Stimulated activated CD4-positive, alpha-beta T cell treated with anti-CD3 and anti-CD28 coated beads, TNF-alpha, amount 100 ng/mL, for 1 hour (primary cell): Measurements from ENCODE around the gene FAM200C.

ENCODE experiments used
- DNase-seq, 3 donors: peaks; one replicate each; pipeline ENCODE4 v3.0.0-alpha.2; 2020; ENCODE audit warnings: low read depth in 3 of 3, low spot score in 1 of 3

FAM200C gene

DNA sequence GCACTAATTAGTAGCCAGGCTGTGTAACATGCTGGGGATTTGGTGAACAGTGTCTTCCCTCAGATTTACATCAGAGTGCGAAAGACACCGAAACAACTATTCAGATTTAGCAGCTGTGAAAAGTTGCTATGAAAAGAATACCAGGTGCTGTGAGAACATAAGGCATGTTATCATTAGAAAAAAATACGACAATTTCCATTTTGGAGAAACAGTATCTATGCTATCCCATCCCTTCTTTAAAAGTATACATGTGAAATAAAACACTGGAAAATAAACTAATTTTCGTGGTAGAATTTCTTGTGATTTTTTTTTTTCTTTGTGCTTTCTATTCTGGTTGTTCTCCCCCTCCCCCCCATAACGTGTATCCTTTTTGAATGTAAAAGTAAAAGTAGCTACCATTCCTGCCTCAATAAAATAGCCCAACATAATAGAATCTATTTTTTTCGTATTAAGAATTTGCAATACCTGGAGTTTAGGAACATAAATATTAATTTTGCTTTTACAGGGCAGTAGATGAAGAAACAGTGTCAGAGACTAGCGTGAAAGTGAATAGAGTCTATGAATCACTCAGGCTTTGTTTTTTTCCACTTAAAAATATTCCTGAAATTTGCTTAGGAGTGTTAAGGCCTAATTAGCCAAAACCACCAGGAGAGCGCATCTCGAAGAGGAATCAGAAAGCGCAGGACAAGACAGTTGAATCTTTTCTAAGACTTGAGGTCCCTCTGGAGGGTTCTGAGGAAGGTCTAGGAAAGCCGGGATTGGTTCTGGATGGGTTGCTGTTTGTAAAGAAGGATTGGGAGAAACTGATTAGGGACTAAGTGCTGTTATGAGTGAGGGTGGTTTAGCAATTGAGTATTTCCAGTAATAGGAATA is 19.8 kb upstream of the FAM200C start:
- DNase-seq, result no peak

DNA sequence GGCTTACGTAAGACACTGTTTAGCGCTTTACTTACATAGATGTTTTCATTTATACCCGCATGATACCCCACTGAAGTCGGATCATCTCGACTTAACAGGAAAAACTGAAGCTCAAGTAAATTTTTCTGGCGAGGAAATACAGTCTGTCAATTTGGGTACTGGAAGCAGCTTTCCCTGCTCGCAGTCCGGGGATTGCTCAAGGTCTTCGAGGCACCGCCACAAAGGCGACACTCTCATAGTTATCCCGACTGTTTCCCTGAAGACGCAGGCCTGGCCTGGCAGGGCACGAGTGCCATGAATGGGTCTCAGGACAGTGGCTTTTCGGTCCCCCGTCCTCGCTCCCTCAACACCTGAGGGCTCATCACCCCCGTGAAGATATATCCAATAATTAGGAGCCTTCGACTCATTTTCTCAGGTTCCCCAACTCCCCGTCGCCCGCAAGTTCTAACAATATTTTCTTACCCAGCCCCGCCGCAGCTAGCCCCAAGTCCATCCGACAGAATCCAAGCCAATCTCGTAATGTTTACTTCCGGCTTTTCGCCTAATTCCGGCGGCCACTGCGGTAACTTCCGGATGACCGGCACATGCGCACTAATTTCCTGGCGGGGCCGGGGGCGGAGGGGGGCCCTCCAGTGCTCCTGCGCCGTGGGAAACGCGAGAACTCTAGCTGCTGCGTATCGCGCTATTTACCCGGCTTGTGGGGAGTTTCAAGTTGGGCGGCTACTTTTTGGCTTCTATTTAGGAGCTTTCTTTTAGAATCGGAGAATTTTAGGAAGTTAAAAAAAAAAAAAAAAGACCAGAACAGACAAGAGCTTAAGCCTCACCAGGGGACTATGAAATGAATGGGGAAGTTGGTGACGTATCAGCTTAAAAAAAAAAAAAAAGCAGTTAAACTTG is 19.0 kb upstream of the FAM200C start, which contains the start of gene SLU7:
SLU7 (minus strand) TSS at position 521 of the 897 bp plus-strand sequence. CDS start 3,787 bp downstream, outside the sequence.
- peak; percentile 75 to 89 (median 83) for DNase-seq

DNA sequence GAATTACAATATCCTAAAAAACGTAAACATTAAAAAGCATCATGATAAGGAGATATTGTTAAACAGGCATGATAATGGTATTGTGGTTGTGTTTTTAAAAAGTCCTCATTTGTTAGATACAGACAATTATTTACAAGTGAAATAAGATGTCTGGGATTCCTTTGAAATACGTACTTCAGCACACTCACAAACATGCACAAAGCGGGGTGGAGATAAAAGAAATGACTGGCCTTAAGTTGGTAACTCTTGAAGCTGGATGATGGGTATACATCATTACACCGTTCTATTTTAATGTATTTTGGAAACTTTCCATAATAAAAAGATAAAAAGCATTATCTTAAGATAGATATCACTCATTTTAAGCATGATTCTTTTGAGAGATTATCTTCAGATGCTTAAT is 1.0 kb downstream of the FAM200C start:
- no peak for DNase-seq

DNA sequence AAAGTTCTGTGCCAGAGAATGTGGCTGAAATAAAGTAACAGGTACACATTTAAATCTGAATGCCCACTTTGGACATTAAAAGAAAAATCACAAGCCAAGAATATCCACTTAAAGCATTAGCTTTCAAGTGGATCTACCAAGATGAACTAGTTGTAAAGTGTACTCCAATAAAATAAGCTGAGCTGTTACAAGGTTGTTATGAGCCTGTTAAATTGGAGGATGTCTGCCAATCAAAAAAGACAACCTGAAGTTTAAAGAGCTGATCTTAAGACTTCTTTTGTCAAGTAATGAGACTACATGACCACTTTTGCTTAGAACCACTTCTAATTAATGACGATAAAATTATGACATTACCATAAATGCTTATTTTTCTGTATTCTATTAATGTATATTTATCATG is 2.4 kb downstream of the FAM200C start:
- no peak for DNase-seq

DNA sequence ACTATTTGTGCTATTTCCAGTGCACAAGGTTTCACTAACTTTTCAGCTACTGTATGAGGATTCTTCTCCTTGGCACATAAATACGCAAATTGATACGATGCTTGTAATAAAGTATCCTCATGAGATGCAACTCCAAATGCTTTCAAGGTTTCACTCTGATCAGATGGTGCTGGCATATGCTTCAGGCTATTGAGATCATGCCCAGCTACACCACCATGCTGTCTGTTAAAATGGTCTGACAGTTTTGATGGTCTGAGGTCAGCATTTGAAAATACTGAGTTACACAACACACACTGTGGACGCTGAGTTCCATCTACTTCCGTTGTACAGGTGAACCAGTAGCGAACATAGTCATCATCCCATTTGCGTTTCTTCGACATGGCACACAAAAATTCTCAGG is 4.7 kb downstream of the FAM200C start:
- no peak for DNase-seq

DNA sequence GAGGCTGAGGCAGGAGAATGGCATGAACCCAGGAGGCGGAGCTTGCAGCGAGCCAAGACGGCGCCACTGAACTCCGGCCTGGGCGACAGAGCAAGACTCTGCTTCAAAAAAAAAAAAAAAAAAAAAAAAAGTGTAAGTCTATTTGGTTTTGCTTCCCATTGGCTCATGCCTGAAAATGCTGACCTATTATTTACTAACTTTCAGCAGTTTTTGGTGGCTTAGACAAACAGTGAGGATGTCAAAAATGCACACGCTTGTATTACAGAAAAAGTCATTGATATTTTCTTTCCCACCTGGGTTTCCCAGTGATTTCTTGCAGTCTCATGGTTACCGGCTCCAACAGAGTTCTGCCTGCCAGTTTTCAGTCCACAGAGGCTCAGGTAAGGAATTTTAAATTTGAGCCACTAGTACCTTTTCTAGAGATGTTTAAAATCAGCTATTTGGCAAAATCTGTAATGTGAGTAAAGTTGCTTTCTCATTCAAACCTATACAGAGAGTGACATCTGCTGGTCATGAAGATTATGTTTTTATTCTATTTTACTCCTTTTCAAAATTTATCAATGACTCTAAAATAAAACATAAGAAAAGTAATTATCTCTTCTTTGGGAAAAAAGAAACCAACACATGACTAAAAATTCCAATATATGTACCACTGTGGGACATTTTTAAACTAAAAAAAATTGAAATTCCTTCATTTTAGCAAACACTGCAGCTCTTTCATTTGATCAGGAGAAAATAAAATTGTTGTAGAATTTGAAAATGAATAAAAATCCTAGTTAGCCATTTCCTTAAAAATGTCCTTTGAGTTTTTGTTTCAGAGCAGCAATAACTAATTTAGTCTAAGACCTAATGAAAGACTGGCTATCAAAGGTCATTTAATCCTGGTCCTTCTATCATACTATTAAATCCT is 8.8 kb downstream of the FAM200C start:
- no peak for DNase-seq

DNA sequence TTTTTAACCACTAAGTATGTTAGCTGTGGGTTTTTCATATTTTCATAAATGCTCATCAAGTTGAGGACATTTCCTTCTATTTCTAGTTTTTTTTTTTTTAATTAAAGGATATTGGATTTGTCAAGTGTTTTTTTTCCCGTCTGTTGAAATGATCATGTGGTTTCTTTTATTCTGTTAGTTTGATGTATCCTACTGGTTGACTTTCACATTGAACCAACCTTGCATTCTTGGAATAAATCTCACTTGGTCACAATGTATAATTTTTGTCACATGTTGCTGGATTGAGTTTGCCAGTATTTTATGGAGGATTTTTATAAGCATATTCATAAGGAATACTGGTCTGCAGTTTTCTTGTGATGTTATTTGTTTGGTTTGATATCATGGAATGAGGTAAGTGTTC is 12.4 kb downstream of the FAM200C start:
- no peak for DNase-seq

DNA sequence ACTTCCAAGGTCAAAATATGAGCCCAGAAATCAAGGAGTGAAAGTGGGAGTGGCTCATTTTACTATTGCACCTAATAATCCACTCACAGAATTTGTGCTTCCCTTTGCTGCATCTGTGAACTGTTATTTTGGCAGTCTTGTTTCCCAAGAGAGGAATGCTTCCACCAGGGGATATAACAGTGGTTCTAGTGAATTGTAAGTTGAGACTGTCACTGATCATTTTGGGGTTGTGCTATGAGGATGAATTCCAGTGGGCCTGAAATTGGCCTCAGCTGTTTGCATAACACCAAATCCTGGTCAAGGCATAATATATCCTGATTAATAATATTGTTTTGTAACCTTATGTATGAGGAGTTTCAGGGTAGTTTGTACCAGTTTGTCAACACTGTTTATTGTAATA is 14.4 kb downstream of the FAM200C start:
- DNase-seq, result no peak

DNA sequence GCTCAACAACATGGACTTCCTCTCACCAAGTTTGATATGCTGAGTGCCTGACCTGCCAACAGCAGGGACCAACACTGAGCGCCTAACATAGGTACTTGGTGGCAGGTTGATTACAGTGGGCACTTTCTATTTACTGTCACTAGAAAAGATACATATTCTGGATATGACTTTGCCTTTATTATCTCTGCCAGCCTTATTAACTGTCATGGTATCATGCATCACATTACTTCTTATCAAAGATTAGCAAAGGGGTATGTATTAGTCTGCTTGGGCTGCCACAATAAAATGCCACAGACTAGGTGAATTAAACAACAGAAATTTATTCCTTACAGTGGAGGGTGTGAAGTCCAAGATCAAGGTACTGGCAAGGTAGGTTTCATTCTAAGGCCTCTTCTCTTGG is 15.2 kb downstream of the FAM200C start:
- no peak for DNase-seq

DNA sequence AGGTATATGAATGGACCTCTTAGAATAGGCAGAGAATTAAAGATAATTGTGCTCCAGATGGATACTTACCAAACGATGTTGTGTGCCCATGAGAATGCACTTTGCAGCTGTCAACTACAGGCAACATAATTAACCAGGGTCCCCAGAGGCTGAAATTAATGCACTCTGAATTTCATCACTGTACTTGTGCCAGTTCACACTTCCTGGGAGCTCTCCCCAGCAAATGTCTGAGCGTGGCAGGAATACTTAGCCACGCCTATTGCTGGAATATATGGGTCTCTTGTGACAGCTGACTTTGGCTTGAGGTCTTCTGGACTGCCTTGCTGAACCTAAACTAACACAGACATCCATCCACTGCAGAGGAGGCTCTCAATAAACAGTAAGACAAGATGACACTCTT is 17.5 kb downstream of the FAM200C start:
- DNase-seq, result no peak

DNA sequence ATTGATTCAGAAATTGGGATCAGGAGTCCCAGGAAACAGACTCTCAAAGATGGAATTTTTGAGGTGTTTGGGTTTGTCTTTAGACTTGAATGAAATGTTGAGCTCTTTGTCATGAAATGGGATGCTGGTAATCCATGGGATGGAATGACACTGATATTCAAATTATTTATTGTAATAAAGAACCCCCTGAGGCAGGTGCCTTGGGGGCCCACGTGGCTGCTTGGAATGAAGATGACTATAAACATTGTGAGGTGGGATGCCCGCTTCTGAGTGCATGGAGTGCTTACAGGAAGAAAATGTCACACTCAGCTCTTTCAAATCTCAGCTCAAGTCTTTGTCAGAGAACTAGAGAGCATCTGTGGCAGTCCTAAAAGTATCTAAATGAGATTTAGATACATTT is 19.8 kb downstream of the FAM200C start:
- no peak for DNase-seq

DNA sequence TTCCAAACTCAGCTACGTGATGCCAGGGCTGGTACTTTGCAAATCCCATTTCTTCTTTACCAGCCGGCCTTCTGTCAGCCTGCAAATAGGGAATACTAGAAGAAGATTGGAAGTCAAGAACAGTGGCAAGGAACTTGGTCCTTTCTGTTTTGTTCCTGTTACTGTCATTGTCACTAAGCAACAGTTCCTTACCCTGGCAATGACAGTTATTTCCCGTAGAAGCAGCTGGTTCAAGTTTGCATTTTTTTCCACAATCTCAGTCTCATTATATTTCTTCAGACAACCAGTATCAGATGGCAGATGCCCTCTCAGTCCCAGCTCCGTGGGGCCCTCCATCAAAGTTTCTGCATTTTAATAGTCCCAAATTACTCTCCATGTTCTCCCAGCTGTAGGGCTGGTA is 20.3 kb downstream of the FAM200C start:
- DNase-seq, result no peak

DNA sequence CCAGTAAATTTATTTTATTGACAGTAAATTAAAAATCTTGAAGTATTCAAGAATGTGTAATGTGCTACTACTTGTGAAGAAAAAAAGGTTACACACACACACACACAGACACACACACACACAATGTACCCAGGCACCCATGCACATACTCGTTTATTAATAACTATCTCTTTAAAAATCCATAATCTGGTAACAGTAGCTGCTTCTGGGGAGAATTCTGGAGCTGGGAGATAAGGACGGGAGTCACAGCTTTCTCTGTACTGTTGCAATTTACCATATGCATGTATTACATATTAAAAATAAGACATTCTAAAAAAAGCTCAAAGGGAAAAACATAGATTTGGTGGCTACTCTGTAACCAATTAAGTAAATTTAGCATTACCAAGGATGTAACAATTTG is 21.5 kb downstream of the FAM200C start:
- no peak for DNase-seq

DNA sequence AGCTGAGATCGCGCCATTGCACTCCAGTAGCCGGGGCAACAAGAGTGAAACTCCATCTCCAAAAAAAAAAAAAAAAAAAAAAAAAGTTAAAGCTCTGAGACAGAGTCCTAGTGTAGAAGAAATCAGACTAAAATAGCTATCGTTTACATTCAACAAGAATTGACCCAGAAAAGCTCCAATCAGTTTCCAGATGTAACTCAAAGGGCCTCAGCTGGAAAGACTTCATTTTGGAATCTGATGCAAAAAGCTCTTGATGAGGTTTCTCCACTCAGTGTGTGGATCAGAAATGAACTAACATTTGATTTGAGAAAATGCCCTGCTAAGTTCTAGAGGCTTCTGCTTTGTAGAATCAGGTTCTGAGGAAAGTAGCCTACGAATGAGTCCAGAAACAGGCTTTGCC is 22.2 kb downstream of the FAM200C start:
- DNase-seq, result no peak

DNA sequence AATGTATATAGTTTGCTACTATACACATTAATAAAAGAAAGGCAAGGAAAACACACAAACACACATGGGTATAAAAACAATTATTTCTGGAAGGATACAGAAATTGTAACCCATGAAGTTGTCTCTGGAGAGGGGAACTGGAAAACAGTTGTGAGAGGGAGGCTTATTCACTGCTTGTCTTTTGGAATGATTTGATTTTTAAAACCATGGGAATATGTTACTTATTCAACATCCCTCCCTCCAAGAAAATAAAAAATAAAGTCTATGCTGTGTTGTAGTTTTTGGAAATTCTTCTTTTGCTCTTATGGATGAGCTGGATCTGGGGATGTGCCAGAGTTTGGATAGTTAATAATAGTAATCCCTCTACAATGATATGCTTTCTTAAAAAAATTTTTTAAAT is 23.4 kb downstream of the FAM200C start:
- no peak for DNase-seq

DNA sequence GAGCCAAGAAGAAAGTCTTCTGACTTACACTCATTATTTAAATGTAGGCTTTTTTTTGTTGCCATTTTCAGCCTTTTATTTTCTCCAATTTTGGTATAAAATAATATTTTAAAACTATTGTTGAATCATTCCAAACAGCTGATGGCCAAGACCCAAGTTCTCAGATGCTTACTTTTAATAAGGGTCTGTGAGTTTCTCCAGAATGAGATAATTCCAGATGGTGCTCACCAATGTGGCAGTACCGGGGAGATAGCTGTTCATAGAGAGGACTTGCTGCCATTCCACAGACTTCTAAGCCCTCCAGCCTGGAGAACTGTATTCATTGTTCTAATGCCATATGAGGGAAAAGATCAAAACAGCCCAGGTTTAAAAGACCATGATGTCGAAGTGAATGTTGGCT is 24.2 kb downstream of the FAM200C start:
- no peak for DNase-seq

DNA sequence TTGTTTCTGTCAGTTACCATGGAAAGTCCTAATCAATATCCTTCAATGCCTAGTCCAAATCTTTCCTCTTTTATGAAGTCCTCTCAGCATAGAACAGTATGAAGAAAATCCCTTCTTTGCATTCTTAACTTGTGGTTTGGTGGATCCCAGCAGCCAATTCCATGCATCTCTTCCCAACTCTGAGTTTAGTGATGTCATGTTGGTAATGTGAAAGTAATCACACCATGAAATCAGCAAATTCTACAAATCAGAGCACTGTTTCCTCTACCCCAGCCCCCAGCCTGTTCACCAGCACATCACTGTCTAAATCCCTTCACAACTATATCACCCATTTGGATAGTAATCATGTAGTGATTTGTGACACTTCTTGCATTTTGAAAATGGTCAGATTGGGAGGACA is 24.7 kb downstream of the FAM200C start:
- no peak for DNase-seq

DNA sequence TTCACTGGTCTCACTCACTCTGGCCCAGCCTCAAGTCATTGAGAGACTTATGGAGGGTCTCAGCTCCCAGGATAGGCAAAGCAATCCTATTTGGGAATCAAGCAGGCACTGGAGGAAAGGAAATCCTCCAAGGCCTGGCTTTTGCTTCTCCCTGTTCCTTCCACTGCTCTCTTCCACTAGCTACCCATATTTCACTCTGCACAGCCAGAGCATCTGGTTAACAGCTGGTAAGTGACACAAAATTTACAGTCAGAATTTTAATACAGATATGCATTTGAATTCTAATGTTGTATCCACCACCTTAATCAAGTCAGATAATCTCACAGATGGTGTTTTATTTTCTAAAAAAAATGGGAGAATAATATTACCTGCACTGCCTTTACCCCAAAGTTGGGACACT is 28.6 kb downstream of the FAM200C start:
- DNase-seq, result no peak

DNA sequence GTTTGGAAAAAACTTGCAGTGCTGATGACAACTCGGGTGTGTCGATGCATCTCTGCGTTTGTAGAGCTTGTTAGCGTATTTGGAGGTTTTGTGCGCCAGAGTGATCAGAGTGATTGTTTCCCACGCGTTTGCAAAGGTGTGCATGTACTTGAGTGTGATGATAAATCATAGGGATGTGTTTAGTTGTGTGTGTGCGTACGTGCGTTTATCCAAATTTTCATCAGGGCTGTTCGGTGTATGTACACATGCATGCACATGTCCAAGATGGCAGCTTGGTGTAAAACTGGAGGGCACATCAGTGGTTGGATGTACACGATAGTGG is 29.2 kb downstream of the FAM200C start:
- DNase-seq, result no peak

DNA sequence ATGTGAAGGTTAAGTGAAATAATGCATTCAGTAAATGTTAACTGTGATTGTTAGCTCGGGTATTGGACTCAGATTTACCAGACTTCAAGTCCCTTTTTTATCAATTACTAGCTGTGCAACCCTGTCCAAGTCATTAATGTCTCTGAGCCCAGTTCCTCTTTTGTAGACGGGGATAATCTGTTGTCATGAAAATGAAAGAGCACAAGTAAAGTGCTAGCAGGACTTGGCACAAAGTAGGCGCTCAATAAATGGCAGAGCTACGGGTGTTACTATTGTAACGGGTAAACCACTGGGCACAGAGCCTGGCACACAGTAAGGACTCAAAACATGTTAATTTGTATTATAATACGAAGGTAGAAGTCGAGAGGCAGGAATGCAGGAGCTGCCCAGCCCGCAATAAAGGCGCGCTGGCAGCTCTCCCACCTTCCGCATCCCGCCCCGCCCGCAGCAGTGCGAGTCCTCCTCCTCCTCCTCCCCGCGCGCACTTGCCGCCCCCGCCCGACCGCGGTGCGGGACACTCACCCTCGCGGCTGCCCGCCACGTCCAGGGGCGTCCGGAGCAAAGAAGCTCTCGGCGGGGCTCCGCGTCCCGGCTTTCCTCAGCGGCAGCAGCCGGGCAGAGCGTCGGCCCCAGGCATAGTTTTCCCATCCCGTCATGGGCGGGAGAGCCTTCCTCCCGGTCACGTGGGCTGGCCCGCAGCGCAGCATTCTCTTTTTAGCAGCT is 29.7 kb downstream of the FAM200C start, which contains the start of gene C1QTNF2:
C1QTNF2 (minus strand) TSS at position 637 of the 723 bp plus-strand sequence. CDS start 15,615 bp downstream, outside the sequence.
- DNase-seq, result no peak
